ENCODE data around the gene PHF10. TPM values are rescaled to one million over a fixed set of nuclear protein-coding genes. Genes with fewer than 3 reads are reported as not detected.

PHF10 gene
- polyA plus RNA-seq, 3 donors from 2014 or later: 6.0 to 13.0 (median 7.9) TPM

DNA sequence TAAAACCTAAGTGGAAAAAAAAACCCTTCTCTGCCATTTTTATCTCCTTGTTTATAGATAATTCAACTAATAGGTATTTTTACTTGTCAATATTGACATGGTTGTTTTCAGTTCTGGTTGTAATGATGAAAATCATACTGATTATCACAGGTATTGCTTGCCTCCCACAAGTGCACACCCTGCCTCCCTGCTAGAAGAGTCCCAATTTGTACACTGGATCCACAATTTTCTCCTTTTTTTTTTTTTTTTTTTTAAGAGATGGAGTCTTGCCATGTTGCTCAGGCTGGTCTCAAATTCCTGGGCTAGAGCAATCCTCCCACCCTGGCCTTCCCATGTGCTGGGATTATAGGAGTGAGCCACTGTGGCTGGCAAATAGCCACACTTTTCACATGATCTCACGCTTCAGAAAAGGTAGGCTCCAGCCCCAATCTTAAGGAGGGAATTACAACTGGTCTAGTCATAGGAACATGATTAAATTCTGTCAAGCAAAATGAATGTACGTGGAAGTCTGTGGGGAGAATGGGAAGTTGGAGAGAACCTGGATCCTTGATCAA lies 14.8 kb upstream of the PHF10 start:
- Mint-ChIP-seq H3K4me3 (no peak overlapping the region), H3K36me3 (no peaks in the 10 kb centered on the region), H3K9me3 (no peaks in the 10 kb centered on the region), H3K4me1 (no peaks in the 10 kb centered on the region), H3K27ac (no peak overlapping the region), H3K27me3 (ENCODE audit: low read depth in 3 of 3) (peaks cover 2 to 16% (median 8%) of the 10 kb centered on the region in 3 donors)
- no peak for DNase-seq

- H3K27ac Mint-ChIP-seq: no peak overlapping the region
- no peak for DNase-seq
Observed at GRCh38 chr6:169738204-169738975, 14.1 kb upstream of the PHF10 start.

DNA sequence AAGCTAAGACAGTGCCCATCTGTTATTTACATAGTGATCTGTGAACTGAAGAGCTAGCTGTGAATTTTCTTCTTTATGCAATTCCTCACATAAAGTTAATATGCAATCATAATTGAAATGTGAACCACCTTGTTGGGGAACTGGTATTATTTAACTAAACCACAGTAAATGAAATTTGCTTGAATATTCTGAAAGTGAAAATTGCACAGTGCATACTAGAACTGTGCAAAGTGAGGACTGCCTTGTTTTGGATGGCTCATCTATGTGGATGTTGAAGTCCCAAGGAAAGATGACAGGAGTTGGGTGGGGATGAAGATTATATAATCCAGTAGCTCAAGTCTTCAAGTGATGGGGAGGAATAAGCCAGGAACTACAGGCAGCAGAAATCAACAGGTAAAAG lies 5.7 kb upstream of the PHF10 start:
- Mint-ChIP-seq H3K4me3 (no peak overlapping the region), H3K27me3 (ENCODE audit: low read depth in 3 of 3) (peaks cover 2 to 13% (median 10%) of the 10 kb centered on the region in 3 donors), H3K27ac (no peak overlapping the region), H3K9me3 (no peaks in the 10 kb centered on the region), H3K36me3 (no peaks in the 10 kb centered on the region), H3K4me1 (peaks cover 4 to 9% of the 10 kb centered on the region in 2 donors)
- DNase-seq: no peak

More at GRCh38 chr6:169738204-169738975, 14.1 kb upstream of the PHF10 start:
- Mint-ChIP-seq H3K4me1 (no peaks in the 10 kb centered on the region), H3K4me3 (no peak overlapping the region), H3K9me3 (no peaks in the 10 kb centered on the region), H3K36me3 (no peaks in the 10 kb centered on the region), H3K27me3 (ENCODE audit: low read depth in 3 of 3) (peaks cover 2 to 17% (median 10%) of the 10 kb centered on the region in 3 donors)

DNA sequence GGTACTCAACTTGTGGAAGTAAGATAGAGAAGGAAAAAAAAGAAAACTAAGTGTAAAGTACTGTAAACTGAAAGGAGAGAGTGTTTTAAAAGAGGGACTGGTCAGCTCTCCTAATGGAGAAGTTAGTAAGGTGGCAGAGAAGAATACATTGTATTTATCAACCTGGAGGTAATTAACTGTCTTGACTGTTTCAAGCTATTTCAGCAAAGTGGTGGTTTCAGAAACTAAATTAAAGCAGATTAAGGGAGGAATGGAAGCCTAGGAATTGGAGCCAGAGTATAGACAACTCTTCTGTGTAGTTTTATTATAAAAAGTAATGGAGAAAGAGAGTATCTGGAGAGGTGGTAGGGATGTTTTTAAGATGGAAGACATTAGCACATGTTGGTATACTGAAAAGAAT lies 2.7 kb upstream of the PHF10 start:
- no peak for DNase-seq
- peaks cover 15 to 23% of the 10 kb centered on the region in 2 donors for H3K4me1 Mint-ChIP-seq
- no peak overlapping the region for H3K4me3 Mint-ChIP-seq
- no peaks in the 10 kb centered on the region for H3K9me3 Mint-ChIP-seq
- peak overlapping the region in 1 of 6 donors; percentile 0 for H3K27ac Mint-ChIP-seq
- peaks cover 0 to 9% (median 2%) of the 10 kb centered on the region in 3 donors for H3K27me3 Mint-ChIP-seq (ENCODE audit: low read depth in 3 of 3)
- H3K36me3 Mint-ChIP-seq: no peaks in the 10 kb centered on the region

DNA sequence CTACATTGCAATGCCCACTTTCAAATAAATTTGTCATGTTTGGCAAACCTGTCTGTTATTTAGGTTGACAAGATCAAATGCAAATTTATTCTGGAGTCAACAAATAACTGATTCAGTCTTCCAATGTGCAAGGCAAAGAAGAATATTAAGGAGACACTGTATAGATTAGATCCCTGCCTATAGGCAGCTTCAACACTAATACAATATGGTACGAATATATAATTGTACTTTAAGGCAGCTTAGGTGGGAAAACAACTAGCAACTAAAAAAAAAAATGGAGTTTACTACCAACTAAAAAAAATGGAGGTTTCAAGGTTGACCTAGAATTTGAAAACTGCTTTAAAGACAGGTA lies 1.7 kb upstream of the PHF10 start:
- no peak for DNase-seq
- no peaks in the 10 kb centered on the region for H3K9me3 Mint-ChIP-seq
- peak overlapping the region; percentile 85 to 87 (median 86) for H3K4me3 Mint-ChIP-seq
- no peaks in the 10 kb centered on the region for H3K36me3 Mint-ChIP-seq
- H3K27ac Mint-ChIP-seq: peak overlapping the region in 5 of 6 donors; percentile 46 to 82 (median 64)
- H3K27me3 Mint-ChIP-seq (ENCODE audit: low read depth in 3 of 3): peaks cover 0 to 9% (median 2%) of the 10 kb centered on the region in 3 donors
- peaks cover 16 to 28% of the 10 kb centered on the region in 2 donors for H3K4me1 Mint-ChIP-seq

- Mint-ChIP-seq H3K4me3 (peak overlapping the region; percentile 85 to 87 (median 86)), H3K27me3 (ENCODE audit: low read depth in 3 of 3) (peaks cover 0 to 9% (median 2%) of the 10 kb centered on the region in 3 donors), H3K27ac (peak overlapping the region; percentile 64 to 82 (median 76)), H3K9me3 (no peaks in the 10 kb centered on the region), H3K4me1 (peaks cover 18 to 28% of the 10 kb centered on the region in 2 donors), H3K36me3 (no peaks in the 10 kb centered on the region)
- DNase-seq: peak in 1 of 3 donors; percentile 4
Observed at GRCh38 chr6:169725125-169726048, 1.1 kb upstream of the PHF10 start.

- DNase-seq: peak; percentile 41 to 49 (median 47)
- H3K27me3 Mint-ChIP-seq (ENCODE audit: low read depth in 3 of 3): peaks cover 0 to 9% (median 2%) of the 10 kb centered on the region in 3 donors
- H3K27ac Mint-ChIP-seq: no peak overlapping the region
- H3K36me3 Mint-ChIP-seq: no peaks in the 10 kb centered on the region
- H3K9me3 Mint-ChIP-seq: no peaks in the 10 kb centered on the region
- H3K4me3 Mint-ChIP-seq: peak overlapping the region in 4 of 5 donors; percentile 39 to 77 (median 61)
- peaks cover 19 to 28% of the 10 kb centered on the region in 2 donors for H3K4me1 Mint-ChIP-seq
Observed at GRCh38 chr6:169723991-169724493, 258 bp downstream of the PHF10 start.

DNA sequence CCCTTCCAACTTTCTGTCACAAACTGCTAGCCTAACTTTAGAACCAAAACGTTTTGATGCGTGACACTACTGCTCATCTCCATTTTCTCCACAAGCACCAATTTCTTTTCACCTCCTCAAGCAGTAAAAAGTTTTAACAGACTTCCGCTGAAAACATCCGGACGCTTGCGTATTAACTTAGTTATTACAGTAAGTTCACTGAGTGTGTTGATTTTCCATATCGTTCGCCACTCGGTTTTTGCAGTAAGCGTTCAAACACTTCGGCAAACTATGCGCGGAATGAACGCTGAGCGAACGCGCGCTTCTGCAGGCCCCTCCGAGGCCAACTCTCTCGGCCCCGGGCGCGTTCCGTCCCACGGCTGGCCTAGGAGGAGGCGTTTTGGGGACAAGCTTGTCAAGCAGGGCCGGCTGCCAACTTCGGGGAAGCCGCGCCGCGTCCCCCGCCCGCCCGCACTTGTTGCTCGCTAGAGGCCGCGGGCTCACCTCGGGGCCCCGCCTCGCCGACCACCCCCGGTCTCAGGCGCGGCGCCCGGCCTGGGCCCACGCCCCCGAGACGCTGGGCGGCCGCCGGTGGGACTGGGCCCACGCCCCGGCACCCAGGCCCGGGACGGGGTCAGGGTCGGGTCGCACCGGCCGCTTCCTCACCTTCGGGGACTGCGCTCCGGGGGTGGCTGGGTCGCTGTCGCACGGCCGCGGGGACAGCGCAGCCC lies 945 bp downstream of the PHF10 start:
- Mint-ChIP-seq H3K4me1 (peaks cover 19 to 28% of the 10 kb centered on the region in 2 donors), H3K27me3 (ENCODE audit: low read depth in 3 of 3) (peaks cover 0 to 9% (median 2%) of the 10 kb centered on the region in 3 donors), H3K27ac (peak overlapping the region; percentile 76 to 96 (median 92)), H3K4me3 (peak overlapping the region; percentile 89 to 94 (median 91)), H3K9me3 (no peaks in the 10 kb centered on the region), H3K36me3 (no peaks in the 10 kb centered on the region)
- peak; percentile 66 to 70 (median 67) for DNase-seq

DNA sequence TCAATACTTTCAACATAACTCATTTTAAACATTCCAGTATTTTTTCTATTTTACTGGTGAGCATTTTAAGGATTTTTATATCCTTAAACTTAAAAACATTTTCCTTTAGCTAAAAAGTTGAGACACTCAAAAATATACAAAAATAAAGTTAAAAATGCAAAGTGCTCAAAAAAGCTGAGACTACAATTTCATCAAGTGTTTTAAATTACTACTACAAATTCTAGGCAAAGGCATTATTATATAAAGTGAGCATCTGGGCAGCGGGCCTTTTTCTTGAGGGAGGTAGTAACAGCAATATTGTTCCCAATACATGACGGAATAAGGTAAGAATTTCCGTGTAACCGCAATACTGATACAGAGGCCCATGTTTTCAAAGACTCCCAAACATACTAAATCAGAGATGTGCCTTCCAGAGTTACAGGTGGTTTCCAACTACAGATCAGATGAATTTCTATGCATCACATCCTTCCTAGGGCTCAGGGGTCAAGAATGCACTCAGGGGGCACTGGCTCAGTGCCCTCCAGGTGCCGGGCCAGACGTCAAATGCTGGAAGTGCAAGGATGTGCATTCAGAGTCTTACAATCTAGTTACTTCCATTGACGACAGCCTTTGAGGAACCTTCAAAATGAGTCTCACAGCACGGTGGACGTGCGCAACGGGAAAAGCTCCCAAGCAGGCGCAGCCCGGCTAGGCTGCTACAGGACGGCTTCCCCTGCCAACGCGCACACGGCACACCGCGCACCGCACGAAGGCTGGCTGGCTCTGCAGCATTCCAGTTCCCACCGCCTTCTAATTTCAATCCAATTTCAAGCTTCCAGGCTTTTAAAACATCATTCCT lies 1.7 kb downstream of the PHF10 start:
- Mint-ChIP-seq H3K9me3 (no peaks in the 10 kb centered on the region), H3K36me3 (no peaks in the 10 kb centered on the region), H3K4me1 (peaks cover 19 to 28% of the 10 kb centered on the region in 2 donors), H3K27ac (peak overlapping the region; percentile 76 to 96 (median 92)), H3K27me3 (ENCODE audit: low read depth in 3 of 3) (peaks cover 0 to 9% (median 2%) of the 10 kb centered on the region in 3 donors), H3K4me3 (peak overlapping the region; percentile 89 to 94 (median 91))
- peak in 1 of 3 donors; percentile 25 for DNase-seq

DNA sequence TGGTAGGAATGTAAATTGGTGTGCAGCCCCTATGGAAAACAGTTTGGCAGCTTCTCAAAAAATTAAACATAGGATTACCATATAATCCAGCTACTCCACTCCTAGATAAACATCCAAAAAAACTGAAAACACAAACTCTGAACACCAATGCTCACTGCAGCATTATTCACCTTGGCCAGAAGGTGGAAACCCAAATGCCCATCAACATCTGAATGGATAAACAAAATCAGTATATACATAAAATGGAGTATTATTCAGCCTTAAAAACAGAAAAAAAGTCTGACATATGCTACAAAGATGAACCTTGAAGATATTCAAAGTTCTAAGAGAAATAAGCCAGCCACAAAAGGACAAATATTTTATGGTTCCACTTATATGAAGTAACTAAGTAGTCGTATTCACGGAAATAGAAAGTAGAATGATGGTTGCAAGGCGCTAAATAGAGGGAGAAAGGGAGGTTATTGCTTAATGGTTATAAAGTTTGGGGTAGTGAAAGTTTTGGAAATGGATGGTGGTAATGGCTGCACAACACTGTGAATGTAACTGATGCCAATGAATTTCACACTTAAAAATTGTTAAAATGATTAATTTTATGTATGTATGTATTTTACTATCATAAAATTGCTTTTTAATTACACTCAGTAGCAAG lies 4.0 kb downstream of the PHF10 start:
- Mint-ChIP-seq H3K27ac (peak overlapping the region in 1 of 6 donors; percentile 64), H3K4me3 (no peak overlapping the region), H3K4me1 (peaks cover 19 to 23% of the 10 kb centered on the region in 2 donors), H3K36me3 (peaks cover 11 to 15% (median 13%) of the 10 kb centered on the region in 3 donors), H3K27me3 (ENCODE audit: low read depth in 3 of 3) (peaks cover 0 to 7% (median 2%) of the 10 kb centered on the region in 3 donors), H3K9me3 (no peaks in the 10 kb centered on the region)
- DNase-seq: no peak

- peaks cover 0 to 3% (median 2%) of the 10 kb centered on the region in 3 donors for H3K27me3 Mint-ChIP-seq (ENCODE audit: low read depth in 3 of 3)
- DNase-seq: no peak
- no peak overlapping the region for H3K4me3 Mint-ChIP-seq
- H3K4me1 Mint-ChIP-seq: peaks cover 15 to 18% of the 10 kb centered on the region in 2 donors
- H3K36me3 Mint-ChIP-seq: peaks cover 20 to 24% (median 23%) of the 10 kb centered on the region in 3 donors
- no peaks in the 10 kb centered on the region for H3K9me3 Mint-ChIP-seq
- no peak overlapping the region for H3K27ac Mint-ChIP-seq
Observed at GRCh38 chr6:169719117-169719516, 5.2 kb downstream of the PHF10 start.

DNA sequence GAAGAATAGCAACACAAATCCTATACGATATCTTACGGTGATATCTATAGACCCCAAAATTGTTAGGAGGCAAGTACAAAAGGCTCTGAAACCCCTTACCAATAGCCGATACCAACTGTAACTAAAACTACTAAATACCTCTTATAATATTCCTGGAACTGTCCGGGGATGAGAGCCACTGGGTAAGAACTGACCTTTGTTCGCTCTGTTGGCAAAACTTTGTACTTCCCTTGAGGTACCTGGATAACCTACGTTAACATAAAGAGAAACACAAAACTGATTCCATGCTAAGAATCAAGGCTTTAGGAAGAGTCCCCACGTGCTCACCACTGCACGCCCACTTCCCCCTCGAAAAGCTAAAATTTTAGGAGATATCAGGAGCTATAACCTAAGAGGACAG lies 9.7 kb downstream of the PHF10 start:
- Mint-ChIP-seq H3K36me3 (peaks cover 24 to 46% (median 33%) of the 10 kb centered on the region in 3 donors), H3K4me3 (no peak overlapping the region)

More for the DNA sequence above, 9.7 kb downstream of the PHF10 start:
- Mint-ChIP-seq H3K9me3 (no peaks in the 10 kb centered on the region), H3K27me3 (ENCODE audit: low read depth in 3 of 3) (no peaks in the 10 kb centered on the region), H3K4me1 (no peaks in the 10 kb centered on the region), H3K27ac (no peak overlapping the region)
- DNase-seq: no peak

Measured in immature natural killer cell (primary cell).